Hepatocyte (in vitro differentiated cells): ENCODE results near the gene NCAPD2.

Source experiments
- EZH2 ChIP-seq: fragments of 200-600 bp; sonication (generic); IDR thresholded peaks from 2 replicates; pipeline ENCODE4 v1.6.1; 2016; ENCODE audit warnings: antibody characterized with exemption, mild to moderate bottlenecking, borderline replicate concordance
- EZH2phosphoT487 ChIP-seq: fragments of 200-600 bp; sonication (generic); IDR thresholded peaks from one replicate; pipeline ENCODE4 v1.6.1; 2018; ENCODE audit warnings: antibody characterized with exemption, mild to moderate bottlenecking, low read depth, moderate library complexity; ENCODE audit not compliant: unreplicated experiment, severe bottlenecking
- TF ChIP-seq, protein P1 (sequence below): fragments of 200-600 bp; sonication (generic); IDR thresholded peaks from 2 replicates; pipeline ENCODE4 v1.5.1; 2016; ENCODE audit warnings: antibody characterized with exemption, mild to moderate bottlenecking; ENCODE audit not compliant: poor library complexity

DNA sequence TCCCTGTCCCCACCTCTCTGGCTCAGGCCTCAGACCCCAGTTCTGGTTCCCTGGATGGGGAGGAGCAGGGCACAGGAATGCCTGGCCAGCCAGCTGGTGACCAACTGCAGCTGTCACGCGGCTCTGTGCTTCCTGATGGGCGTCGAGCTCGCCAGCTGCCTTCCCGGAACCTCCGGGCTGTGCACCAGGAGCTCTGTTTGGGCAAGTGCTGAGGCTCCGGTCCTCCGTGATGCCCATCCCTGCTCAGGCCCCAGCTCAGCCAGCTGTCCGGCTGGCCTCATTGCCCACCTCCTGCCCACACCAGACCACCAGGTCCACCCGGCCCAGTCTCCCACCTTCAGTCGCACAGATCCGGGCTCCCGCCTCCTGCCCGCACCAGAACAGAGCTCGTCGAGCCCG is 57.2 kb downstream of the NCAPD2 start:
- TF ChIP-seq, protein P1, sequence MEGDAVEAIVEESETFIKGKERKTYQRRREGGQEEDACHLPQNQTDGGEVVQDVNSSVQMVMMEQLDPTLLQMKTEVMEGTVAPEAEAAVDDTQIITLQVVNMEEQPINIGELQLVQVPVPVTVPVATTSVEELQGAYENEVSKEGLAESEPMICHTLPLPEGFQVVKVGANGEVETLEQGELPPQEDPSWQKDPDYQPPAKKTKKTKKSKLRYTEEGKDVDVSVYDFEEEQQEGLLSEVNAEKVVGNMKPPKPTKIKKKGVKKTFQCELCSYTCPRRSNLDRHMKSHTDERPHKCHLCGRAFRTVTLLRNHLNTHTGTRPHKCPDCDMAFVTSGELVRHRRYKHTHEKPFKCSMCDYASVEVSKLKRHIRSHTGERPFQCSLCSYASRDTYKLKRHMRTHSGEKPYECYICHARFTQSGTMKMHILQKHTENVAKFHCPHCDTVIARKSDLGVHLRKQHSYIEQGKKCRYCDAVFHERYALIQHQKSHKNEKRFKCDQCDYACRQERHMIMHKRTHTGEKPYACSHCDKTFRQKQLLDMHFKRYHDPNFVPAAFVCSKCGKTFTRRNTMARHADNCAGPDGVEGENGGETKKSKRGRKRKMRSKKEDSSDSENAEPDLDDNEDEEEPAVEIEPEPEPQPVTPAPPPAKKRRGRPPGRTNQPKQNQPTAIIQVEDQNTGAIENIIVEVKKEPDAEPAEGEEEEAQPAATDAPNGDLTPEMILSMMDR = no peak
- TF ChIP-seq EZH2 (no peak), EZH2phosphoT487 (no peak)
